Measurements from ENCODE around the gene DNAH7. TPM values are rescaled to one million over a fixed set of nuclear protein-coding genes. Genes with fewer than 3 reads are reported as not detected.

Gene DNAH7
- total and polyA plus RNA-seq, 9 of the 15 experiments (the other 6 are each of a cell fraction or from before 2014, with no cell fraction given) = 0.03 to 0.42 (median 0.18) TPM

DNA sequence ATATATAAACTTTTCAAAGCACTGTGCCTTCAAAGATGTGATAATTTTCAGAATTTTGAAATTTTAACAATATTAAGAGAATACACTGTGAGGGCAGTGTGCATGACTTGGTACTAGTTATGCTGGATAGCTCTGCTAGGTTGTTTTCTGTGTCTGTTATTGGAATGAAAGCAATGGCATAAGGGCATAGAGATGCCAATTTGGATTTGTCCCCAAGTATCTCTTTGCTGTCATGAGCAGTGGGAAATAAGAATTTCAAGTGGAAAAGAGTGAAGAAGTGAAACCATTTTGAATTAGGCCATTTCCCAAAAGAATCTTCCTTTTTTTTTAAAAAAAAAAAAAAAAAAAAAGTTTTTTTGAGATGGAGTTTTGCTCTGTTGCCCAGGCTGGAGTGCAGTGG lies 334.8 kb downstream of the DNAH7 start (continued):
- TF ChIP-seq, protein P1, sequence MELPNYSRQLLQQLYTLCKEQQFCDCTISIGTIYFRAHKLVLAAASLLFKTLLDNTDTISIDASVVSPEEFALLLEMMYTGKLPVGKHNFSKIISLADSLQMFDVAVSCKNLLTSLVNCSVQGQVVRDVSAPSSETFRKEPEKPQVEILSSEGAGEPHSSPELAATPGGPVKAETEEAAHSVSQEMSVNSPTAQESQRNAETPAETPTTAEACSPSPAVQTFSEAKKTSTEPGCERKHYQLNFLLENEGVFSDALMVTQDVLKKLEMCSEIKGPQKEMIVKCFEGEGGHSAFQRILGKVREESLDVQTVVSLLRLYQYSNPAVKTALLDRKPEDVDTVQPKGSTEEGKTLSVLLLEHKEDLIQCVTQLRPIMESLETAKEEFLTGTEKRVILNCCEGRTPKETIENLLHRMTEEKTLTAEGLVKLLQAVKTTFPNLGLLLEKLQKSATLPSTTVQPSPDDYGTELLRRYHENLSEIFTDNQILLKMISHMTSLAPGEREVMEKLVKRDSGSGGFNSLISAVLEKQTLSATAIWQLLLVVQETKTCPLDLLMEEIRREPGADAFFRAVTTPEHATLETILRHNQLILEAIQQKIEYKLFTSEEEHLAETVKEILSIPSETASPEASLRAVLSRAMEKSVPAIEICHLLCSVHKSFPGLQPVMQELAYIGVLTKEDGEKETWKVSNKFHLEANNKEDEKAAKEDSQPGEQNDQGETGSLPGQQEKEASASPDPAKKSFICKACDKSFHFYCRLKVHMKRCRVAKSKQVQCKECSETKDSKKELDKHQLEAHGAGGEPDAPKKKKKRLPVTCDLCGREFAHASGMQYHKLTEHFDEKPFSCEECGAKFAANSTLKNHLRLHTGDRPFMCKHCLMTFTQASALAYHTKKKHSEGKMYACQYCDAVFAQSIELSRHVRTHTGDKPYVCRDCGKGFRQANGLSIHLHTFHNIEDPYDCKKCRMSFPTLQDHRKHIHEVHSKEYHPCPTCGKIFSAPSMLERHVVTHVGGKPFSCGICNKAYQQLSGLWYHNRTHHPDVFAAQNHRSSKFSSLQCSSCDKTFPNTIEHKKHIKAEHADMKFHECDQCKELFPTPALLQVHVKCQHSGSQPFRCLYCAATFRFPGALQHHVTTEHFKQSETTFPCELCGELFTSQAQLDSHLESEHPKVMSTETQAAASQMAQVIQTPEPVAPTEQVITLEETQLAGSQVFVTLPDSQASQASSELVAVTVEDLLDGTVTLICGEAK (IDR thresholded peaks at IDR 0.05) = no peak
- TF ChIP-seq, protein P1 (CRISPR knock-in tag; IDR thresholded peaks at IDR 0.05) = no peak
- TF ChIP-seq, protein P2, sequence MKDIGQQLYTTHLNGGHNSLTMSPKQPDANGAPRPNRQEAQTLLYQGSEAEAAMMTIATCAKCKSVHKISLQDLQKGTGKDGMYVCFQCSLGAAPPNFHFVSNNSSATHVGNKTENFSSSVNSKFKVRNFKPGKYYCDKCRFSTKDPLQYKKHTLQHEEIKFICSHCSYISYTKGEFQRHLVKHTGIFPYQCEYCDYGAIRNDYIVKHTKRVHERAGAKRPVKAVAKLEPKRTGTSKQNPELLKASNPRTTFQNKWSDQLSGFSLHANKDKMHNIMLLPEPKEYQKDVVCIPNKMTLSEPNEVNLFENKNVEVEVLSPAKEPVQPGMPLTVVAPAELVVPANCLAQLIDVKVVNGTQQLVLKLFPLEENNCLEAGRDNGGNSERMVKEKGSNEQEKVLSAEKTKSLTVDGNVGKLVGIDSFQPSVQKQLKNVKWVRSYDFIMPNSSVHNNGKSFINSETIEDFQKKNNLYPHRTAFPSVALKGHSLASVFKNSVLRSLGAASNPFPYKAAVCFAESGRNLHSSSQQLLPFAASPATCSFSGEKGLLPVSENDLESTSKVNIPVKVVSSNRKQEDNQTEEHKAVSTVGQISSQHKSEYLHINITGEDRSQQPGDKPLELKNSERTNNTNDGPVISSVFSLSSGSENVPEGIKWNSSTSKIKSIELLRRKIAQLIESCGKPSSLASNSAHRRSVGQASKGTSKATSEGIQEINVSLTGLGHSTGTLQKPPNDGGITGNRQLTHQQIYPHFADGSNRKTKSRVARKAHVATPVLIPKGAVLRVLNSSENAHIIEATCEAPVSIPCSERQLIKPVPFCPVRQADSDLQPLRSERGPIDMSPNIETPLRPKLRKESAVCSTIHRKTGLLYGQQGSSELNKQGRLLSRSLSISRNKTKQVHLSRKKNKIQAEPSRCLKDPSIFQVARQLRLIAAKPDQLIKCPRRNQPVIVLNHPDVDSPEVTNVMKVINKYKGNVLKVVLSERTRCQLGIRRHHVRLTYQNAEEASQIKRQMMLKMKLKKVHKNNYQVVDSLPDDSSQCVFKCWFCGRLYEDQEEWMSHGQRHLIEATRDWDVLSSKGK (CRISPR knock-in tag; IDR thresholded peaks at IDR 0.05) = no peak
- TF ChIP-seq NONO (IDR thresholded peaks at IDR 0.05; ENCODE audit: low read depth in 2 of 2, low read length in 1 of 2) (no peak), DMBX1 (CRISPR knock-in tag; IDR thresholded peaks at IDR 0.05; ENCODE audit: borderline replicate concordance) (no peak), EP300 (IDR thresholded peaks at IDR 0.05; ENCODE audit: low read length) (no peak), ZNF778 (CRISPR knock-in tag; IDR thresholded peaks at IDR 0.05) (no peak), CCAR2 (IDR thresholded peaks at IDR 0.05; ENCODE audit: low read depth, low read length) (no peak), RFX1 (IDR thresholded peaks at IDR 0.05) (no peak), POLR2A (conservative IDR thresholded peaks at IDR 0.05) (no peak)

All from K562 (cell line).